K562 (cell line): ENCODE measurements around the gene HMGA1. TPM values are rescaled to one million over a fixed set of nuclear protein-coding genes. Genes with fewer than 3 reads are reported as not detected.

Source experiments
- BRCA1 ChIP-seq, 2 experiments: fragments of 450-650 bp in 1 of 2; sonication (generic) in 1 of 2; formaldehyde crosslinking in 1 of 2; IDR thresholded peaks; 2 replicates each; pipeline versions ENCODE4 v1.5.0 to v1.6.1; 2017 to 2020; ENCODE audit warnings: mild to moderate bottlenecking in 1 of 2, missing genetic modification reagents in 1 of 2
- CC2D1A ChIP-seq: fragments of 450-650 bp; IDR thresholded peaks from 2 replicates; pipeline ENCODE4 v1.6.1; 2017; ENCODE audit warnings: mild to moderate bottlenecking
- EP400 ChIP-seq: fragments of 450-650 bp; IDR thresholded peaks from 2 replicates; pipeline ENCODE4 v1.6.1; 2017; ENCODE audit warnings: antibody characterized with exemption, mild to moderate bottlenecking, moderate library complexity
- MAFG ChIP-seq: fragments of 450-650 bp; conservative IDR thresholded peaks from 2 replicates; pipeline ENCODE4 v1.6.1; 2016; ENCODE audit warnings: missing genetic modification characterization, missing compliant biosample characterization
- POLR3G ChIP-seq: IDR thresholded peaks from 2 replicates; pipeline ENCODE4 v1.6.1; 2011; ENCODE audit not compliant: insufficient read length, insufficient replicate concordance; ENCODE audit errors: extremely low read depth
- RFX7 ChIP-seq: fragments of 250-450 bp; sonication (Bioruptor Pico); IDR thresholded peaks from 2 replicates; pipeline ENCODE4 v1.5.1; 2021; ENCODE audit warnings: mild to moderate bottlenecking
- SMARCC2 ChIP-seq: fragments of 450-650 bp; IDR thresholded peaks from 2 replicates; pipeline ENCODE4 v1.6.1; 2017; ENCODE audit warnings: antibody characterized with exemption, moderate library complexity, mild to moderate bottlenecking, low read depth
- ZNF282 ChIP-seq: sonication (generic); formaldehyde crosslinking; IDR thresholded peaks from 2 replicates; pipeline ENCODE4 v1.8.1; 2023; ENCODE audit warnings: missing genetic modification reagents
- ZNF3 ChIP-seq: fragments of 250-450 bp; sonication (Bioruptor Pico); IDR thresholded peaks from 2 replicates; pipeline ENCODE4 v1.5.0; 2021; ENCODE audit warnings: mild to moderate bottlenecking, moderate library complexity
- ZNF830 ChIP-seq: fragments of 250-450 bp; sonication (Bioruptor Pico); IDR thresholded peaks from 2 replicates; pipeline ENCODE4 v1.5.0; 2021; ENCODE audit warnings: mild to moderate bottlenecking
- polyA plus RNA-seq, 8 experiments: library from polyadenylated mRNA; depleted of rRNA in 4 of 8; stranded (reverse) in 5 of 8; unstranded in 3 of 8; fragments of >200 nt; fragmentation: Nextera tagmentation in 2 of 8; fragmentation: Illumina TruSeq in 1 of 8; extraction: Ambion mirVana in 2 of 8; extraction: Trizol in 1 of 8; gene quantifications; 2 replicates each; pipeline versions ENCODE4 v1.2.1 to v1.2.3, GENCODE V29; 2011 to 2014; ENCODE audit warnings: inconsistent platforms in 1 of 8, missing spikeins in 1 of 8
- total RNA-seq, 7 experiments: library from RNA; depleted of rRNA in 6 of 7; stranded (reverse); fragments of >200 nt in 6 of 7; fragmentation: Illumina TruSeq in 2 of 7; extraction: Trizol in 2 of 7; gene quantifications; 2 replicates each; pipeline versions ENCODE4 v1.2.1 to v1.2.3, GENCODE V29; 2011 to 2021; ENCODE audit warnings: low replicate concordance in 1 of 7
- TF ChIP-seq, protein P1 (sequence below): fragments of 450-650 bp; formaldehyde crosslinking; IDR thresholded peaks from 2 replicates; pipeline ENCODE4 v1.4.0; 2020; ENCODE audit warnings: mild to moderate bottlenecking, moderate library complexity
- TF ChIP-seq, protein P2 (sequence below): fragments of 250-450 bp; sonication (Bioruptor Pico); IDR thresholded peaks from 2 replicates; pipeline ENCODE4 v1.5.0; 2020; ENCODE audit warnings: mild to moderate bottlenecking, borderline replicate concordance
- TF ChIP-seq, protein P3 (sequence below): fragments of 150-350 bp; conservative IDR thresholded peaks from 2 replicates; pipeline ENCODE4 v1.6.1; 2014; ENCODE audit warnings: low read length
- TF ChIP-seq, protein P4 (sequence below): fragments of 250-450 bp; sonication (Bioruptor Pico); IDR thresholded peaks from 2 replicates; pipeline ENCODE4 v1.4.0; 2020

HMGA1 gene
- total and polyA plus RNA-seq, 9 of the 15 experiments (the other 6 are each of a cell fraction or from before 2014, with no cell fraction given): 27.8 to 1,947 (median 594) TPM

DNA sequence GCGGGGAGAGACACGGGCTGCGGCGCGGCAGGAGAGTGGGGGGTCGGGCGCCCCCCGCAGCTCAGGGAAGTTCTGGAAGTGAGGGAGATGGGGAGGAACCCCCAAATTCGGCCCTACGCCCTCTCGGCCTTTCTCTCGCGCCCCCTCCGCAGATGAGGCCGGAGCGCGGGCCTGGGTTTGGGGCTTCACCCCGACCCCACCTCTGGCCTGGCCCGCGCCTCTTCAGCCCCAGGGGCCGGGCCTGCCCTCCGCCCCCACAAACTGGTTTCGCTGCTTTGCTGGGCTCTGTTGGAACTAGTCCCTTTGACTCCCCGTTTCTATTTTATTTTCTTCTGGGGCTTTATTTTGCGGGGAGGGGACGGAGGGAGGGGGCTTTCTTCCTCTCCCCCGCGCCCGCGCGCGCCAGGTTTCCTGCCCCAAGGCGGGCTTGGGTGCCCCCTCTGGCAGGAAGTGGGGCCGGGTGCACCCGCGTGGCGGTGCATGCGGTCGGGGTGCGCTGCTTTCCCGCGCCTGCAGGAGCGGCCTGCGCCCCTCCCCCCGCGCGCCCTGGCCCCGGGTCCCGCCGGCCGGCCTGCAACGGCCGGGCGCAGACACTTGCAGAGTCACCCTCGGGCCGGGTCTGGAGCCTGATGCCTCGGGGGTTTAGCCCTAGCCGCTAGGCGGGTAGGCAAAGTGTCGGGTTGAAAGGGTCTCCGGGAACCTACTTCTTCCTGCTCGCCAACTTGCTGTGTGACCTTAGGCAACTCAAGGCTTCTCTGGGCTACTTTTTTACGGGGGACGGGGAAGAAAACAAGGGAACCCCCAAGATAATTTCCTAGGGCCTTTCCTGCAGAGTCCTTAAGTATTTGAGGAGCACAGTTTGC, 1.3 kb downstream of the HMGA1 start (continued):
- TF ChIP-seq BRCA1 (IDR thresholded peaks at IDR 0.05): no peak
- TF ChIP-seq BRCA1 (CRISPR knock-in tag; IDR thresholded peaks at IDR 0.05): no peak
- TF ChIP-seq SMARCC2: no peak
- TF ChIP-seq CC2D1A: no peak
- no peak for TF ChIP-seq ZNF830 (CRISPR knock-in tag)
- TF ChIP-seq RFX7 (CRISPR knock-in tag): no peak
- TF ChIP-seq, protein P1, sequence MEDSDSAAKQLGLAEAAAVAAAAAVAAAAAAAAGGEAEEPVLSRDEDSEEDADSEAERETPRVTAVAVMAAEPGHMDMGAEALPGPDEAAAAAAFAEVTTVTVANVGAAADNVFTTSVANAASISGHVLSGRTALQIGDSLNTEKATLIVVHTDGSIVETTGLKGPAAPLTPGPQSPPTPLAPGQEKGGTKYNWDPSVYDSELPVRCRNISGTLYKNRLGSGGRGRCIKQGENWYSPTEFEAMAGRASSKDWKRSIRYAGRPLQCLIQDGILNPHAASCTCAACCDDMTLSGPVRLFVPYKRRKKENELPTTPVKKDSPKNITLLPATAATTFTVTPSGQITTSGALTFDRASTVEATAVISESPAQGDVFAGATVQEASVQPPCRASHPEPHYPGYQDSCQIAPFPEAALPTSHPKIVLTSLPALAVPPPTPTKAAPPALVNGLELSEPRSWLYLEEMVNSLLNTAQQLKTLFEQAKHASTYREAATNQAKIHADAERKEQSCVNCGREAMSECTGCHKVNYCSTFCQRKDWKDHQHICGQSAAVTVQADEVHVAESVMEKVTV (CRISPR knock-in tag): no peak
- TF ChIP-seq, protein P2, sequence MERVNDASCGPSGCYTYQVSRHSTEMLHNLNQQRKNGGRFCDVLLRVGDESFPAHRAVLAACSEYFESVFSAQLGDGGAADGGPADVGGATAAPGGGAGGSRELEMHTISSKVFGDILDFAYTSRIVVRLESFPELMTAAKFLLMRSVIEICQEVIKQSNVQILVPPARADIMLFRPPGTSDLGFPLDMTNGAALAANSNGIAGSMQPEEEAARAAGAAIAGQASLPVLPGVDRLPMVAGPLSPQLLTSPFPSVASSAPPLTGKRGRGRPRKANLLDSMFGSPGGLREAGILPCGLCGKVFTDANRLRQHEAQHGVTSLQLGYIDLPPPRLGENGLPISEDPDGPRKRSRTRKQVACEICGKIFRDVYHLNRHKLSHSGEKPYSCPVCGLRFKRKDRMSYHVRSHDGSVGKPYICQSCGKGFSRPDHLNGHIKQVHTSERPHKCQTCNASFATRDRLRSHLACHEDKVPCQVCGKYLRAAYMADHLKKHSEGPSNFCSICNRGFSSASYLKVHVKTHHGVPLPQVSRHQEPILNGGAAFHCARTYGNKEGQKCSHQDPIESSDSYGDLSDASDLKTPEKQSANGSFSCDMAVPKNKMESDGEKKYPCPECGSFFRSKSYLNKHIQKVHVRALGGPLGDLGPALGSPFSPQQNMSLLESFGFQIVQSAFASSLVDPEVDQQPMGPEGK (CRISPR knock-in tag): no peak
- peak; percentile 99 for TF ChIP-seq ZNF282 (CRISPR knock-in tag)
- TF ChIP-seq EP400: peak; percentile 95
- TF ChIP-seq ZNF3 (CRISPR knock-in tag): no peak
- TF ChIP-seq, protein P3, sequence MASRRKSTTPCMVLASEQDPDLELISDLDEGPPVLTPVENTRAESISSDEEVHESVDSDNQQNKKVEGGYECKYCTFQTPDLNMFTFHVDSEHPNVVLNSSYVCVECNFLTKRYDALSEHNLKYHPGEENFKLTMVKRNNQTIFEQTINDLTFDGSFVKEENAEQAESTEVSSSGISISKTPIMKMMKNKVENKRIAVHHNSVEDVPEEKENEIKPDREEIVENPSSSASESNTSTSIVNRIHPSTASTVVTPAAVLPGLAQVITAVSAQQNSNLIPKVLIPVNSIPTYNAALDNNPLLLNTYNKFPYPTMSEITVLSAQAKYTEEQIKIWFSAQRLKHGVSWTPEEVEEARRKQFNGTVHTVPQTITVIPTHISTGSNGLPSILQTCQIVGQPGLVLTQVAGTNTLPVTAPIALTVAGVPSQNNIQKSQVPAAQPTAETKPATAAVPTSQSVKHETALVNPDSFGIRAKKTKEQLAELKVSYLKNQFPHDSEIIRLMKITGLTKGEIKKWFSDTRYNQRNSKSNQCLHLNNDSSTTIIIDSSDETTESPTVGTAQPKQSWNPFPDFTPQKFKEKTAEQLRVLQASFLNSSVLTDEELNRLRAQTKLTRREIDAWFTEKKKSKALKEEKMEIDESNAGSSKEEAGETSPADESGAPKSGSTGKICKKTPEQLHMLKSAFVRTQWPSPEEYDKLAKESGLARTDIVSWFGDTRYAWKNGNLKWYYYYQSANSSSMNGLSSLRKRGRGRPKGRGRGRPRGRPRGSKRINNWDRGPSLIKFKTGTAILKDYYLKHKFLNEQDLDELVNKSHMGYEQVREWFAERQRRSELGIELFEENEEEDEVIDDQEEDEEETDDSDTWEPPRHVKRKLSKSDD: peak; percentile 63; the same call in 1 of the 2 replicates
- TF ChIP-seq, protein P4, sequence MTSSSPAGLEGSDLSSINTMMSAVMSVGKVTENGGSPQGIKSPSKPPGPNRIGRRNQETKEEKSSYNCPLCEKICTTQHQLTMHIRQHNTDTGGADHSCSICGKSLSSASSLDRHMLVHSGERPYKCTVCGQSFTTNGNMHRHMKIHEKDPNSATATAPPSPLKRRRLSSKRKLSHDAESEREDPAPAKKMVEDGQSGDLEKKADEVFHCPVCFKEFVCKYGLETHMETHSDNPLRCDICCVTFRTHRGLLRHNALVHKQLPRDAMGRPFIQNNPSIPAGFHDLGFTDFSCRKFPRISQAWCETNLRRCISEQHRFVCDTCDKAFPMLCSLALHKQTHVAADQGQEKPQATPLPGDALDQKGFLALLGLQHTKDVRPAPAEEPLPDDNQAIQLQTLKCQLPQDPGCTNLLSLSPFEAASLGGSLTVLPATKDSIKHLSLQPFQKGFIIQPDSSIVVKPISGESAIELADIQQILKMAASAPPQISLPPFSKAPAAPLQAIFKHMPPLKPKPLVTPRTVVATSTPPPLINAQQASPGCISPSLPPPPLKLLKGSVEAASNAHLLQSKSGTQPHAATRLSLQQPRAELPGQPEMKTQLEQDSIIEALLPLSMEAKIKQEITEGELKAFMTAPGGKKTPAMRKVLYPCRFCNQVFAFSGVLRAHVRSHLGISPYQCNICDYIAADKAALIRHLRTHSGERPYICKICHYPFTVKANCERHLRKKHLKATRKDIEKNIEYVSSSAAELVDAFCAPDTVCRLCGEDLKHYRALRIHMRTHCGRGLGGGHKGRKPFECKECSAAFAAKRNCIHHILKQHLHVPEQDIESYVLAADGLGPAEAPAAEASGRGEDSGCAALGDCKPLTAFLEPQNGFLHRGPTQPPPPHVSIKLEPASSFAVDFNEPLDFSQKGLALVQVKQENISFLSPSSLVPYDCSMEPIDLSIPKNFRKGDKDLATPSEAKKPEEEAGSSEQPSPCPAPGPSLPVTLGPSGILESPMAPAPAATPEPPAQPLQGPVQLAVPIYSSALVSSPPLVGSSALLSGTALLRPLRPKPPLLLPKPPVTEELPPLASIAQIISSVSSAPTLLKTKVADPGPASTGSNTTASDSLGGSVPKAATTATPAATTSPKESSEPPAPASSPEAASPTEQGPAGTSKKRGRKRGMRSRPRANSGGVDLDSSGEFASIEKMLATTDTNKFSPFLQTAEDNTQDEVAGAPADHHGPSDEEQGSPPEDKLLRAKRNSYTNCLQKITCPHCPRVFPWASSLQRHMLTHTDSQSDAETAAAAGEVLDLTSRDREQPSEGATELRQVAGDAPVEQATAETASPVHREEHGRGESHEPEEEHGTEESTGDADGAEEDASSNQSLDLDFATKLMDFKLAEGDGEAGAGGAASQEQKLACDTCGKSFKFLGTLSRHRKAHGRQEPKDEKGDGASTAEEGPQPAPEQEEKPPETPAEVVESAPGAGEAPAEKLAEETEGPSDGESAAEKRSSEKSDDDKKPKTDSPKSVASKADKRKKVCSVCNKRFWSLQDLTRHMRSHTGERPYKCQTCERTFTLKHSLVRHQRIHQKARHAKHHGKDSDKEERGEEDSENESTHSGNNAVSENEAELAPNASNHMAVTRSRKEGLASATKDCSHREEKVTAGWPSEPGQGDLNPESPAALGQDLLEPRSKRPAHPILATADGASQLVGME (CRISPR knock-in tag): no peak
- TF ChIP-seq MAFG (tag): no peak
- no peak for TF ChIP-seq POLR3G
